CD4-positive, alpha-beta T cell treated with Interleukin-12 subunit alpha and Interleukin-12 subunit beta, for 1 hour (primary cell): Measurements from ENCODE around the gene MARCHF10.

Experiments used
- DNase-seq: peaks from one replicate; pipeline ENCODE4 v3.0.0-alpha.2; 2020

MARCHF10 gene

GRCh38 chr17:62749926-62750325 lies 58.2 kb downstream of the MARCHF10 start:
- DNase-seq: no peak

- DNase-seq: no peak
Observed at GRCh38 chr17:62746941-62747340, 61.2 kb downstream of the MARCHF10 start.

- no peak for DNase-seq
Observed at GRCh38 chr17:62745806-62746205, 62.3 kb downstream of the MARCHF10 start.

- no peak for DNase-seq
Observed at GRCh38 chr17:62744259-62744658, 63.9 kb downstream of the MARCHF10 start.

GRCh38 chr17:62741290-62741689 lies 66.8 kb downstream of the MARCHF10 start:
- no peak for DNase-seq

GRCh38 chr17:62739645-62740388 lies 68.3 kb downstream of the MARCHF10 start:
- DNase-seq: no peak

- DNase-seq: no peak
Observed at GRCh38 chr17:62738281-62738680, 69.8 kb downstream of the MARCHF10 start.

- no peak for DNase-seq
Observed at GRCh38 chr17:62737513-62737912, 70.6 kb downstream of the MARCHF10 start.

- no peak for DNase-seq
Observed at GRCh38 chr17:62735044-62735651, 73.0 kb downstream of the MARCHF10 start.

- no peak for DNase-seq
Observed at GRCh38 chr17:62732125-62732524, 76.0 kb downstream of the MARCHF10 start.

- no peak for DNase-seq
Observed at GRCh38 chr17:62727916-62728672, 80.0 kb downstream of the MARCHF10 start.

GRCh38 chr17:62725791-62726249 lies 82.3 kb downstream of the MARCHF10 start:
- no peak for DNase-seq

- peak; percentile 80 for DNase-seq
Observed at GRCh38 chr17:62724398-62725146, 83.5 kb downstream of the MARCHF10 start.

GRCh38 chr17:62723842-62724241 lies 84.3 kb downstream of the MARCHF10 start:
- no peak for DNase-seq

GRCh38 chr17:62722625-62723024 lies 85.5 kb downstream of the MARCHF10 start:
- DNase-seq: no peak

GRCh38 chr17:62720126-62720850 lies 87.8 kb downstream of the MARCHF10 start:
- DNase-seq: peak; percentile 24

GRCh38 chr17:62719586-62719985 lies 88.5 kb downstream of the MARCHF10 start:
- no peak for DNase-seq

GRCh38 chr17:62718429-62718828 lies 89.7 kb downstream of the MARCHF10 start:
- DNase-seq: no peak

- no peak for DNase-seq
Observed at GRCh38 chr17:62717889-62718288, 90.2 kb downstream of the MARCHF10 start.

GRCh38 chr17:62717589-62717855 lies 90.6 kb downstream of the MARCHF10 start:
- no peak for DNase-seq

- no peak for DNase-seq
Observed at GRCh38 chr17:62716834-62717588, 91.1 kb downstream of the MARCHF10 start.

- no peak for DNase-seq
Observed at GRCh38 chr17:62715882-62716390, 92.2 kb downstream of the MARCHF10 start.
